DOHH2 (cell line): ENCODE measurements around the gene FAM241A.

ENCODE experiments used
- EZH2phosphoT487 ChIP-seq: fragments of 200-600 bp; sonication (generic); IDR thresholded peaks from 2 replicates; pipeline ENCODE4 v1.6.1; 2017; ENCODE audit warnings: borderline replicate concordance, mild to moderate bottlenecking, antibody characterized with exemption, low read length, moderate library complexity, mixed read lengths
- TF ChIP-seq, protein P1 (sequence below): fragments of 200-600 bp; sonication (generic); IDR thresholded peaks from one replicate; pipeline ENCODE4 v1.5.1; 2014; ENCODE audit warnings: antibody characterized with exemption, mild to moderate bottlenecking, low read depth, low read length; ENCODE audit not compliant: poor library complexity, severe bottlenecking

DNA sequence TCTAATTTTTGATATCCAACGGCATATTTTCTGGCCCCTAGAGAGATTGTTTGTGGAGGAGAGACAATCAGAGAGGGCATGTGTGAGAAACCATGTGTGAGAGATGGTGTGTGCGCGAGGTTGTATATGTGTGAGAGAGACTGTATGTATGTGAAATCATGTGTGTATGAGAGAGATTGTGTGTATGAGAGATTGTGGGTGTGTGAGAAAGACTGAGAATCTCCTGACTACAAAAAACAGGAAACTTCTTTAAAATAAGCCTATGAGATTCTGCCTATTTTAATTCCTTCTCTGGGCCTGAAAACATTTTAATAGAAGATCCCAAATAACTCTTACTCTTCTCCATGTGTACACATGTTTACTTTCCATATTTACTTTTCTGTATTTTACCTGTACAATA lies 1.5 kb upstream of the FAM241A start:
- TF ChIP-seq, protein P1, sequence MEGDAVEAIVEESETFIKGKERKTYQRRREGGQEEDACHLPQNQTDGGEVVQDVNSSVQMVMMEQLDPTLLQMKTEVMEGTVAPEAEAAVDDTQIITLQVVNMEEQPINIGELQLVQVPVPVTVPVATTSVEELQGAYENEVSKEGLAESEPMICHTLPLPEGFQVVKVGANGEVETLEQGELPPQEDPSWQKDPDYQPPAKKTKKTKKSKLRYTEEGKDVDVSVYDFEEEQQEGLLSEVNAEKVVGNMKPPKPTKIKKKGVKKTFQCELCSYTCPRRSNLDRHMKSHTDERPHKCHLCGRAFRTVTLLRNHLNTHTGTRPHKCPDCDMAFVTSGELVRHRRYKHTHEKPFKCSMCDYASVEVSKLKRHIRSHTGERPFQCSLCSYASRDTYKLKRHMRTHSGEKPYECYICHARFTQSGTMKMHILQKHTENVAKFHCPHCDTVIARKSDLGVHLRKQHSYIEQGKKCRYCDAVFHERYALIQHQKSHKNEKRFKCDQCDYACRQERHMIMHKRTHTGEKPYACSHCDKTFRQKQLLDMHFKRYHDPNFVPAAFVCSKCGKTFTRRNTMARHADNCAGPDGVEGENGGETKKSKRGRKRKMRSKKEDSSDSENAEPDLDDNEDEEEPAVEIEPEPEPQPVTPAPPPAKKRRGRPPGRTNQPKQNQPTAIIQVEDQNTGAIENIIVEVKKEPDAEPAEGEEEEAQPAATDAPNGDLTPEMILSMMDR: no peak
- no peak for TF ChIP-seq EZH2phosphoT487
